ENCODE results near the gene HSF2. TPM values are rescaled to one million over a fixed set of nuclear protein-coding genes. Genes with fewer than 3 reads are reported as not detected.
A peak's percentile ranks its signal among the peaks of the same experiment; 100 is the strongest.
"Not testable (repeated sequence)": the region's sequence is repeated elsewhere in the genome, so short reads cannot be mapped to it uniquely, and the experiment has no call there.

HSF2 gene
- polyA plus RNA-seq, 4 donors, result 28.6 to 35.3 (median 34.7) TPM

GRCh38 chr6:122445274-122445673, 45.8 kb downstream of the HSF2 start:
- no peak for DNase-seq (ENCODE audit: low read depth in 4 of 4, low spot score in 3 of 4)

DNA sequence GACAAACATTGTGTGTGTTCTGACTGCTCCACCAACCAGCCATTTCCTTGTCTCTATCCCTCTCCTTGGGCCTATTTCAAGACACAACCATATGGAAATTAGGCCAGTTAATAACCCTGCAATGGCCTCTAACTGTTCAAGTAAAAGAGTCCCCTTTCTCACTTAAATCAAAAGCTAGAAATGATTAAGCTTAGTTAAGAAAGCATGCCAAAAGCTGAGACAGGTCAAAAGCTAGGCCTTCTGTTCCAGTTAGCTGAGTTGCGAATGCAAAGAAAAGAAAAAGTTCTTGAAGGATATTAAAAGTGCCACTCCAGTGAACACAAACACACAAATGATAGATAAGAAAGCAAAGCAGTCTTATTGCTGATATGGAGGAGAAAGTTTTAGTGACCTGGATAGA, 49.6 kb downstream of the HSF2 start:
- peak in 1 of 4 donors; percentile 23 for DNase-seq (ENCODE audit: low read depth in 4 of 4, low spot score in 3 of 4)

DNA sequence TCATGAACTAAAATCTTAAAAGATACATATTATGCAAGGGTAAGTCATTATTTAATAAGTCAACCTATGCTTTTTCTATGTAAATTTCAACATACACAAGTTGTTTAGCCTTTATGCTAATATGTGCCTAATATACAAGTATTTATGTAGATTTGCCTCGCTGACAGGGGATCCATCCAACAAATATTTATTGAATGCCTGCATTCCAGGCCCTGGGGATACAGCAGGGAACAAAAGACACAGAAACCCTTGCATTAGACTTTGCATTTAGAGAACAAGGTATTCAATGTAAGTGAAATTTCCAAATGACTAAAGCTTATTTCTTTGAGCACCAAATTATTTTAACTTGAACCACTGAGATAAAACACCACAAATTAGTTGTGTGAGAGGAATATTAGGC, 53.1 kb downstream of the HSF2 start:
- DNase-seq (ENCODE audit: low read depth in 4 of 4, low spot score in 3 of 4), result no peak

DNA sequence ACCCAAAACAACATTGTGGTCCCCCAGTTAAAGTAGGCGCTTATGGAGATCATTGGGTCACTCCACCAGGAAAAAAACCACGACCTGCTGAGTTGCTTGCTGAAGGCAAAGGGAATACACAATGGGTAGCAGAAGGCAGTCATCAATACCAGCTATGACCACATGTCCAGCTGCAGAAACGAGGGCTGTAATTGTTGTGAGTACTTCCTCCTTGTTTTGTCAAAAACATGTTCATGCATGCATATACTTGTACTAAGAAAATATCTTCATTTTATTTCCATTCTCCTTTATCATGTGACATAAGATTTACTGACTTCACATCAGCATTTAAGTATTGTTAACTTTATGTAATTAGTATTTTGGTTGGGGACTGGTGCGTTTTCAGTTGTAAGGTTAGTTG, 55.2 kb downstream of the HSF2 start:
- DNase-seq (ENCODE audit: low read depth in 4 of 4, low spot score in 3 of 4), result no peak

- DNase-seq (ENCODE audit: low read depth in 4 of 4, low spot score in 3 of 4), result not testable (repeated sequence)
Measured at GRCh38 chr6:122455116-122455515, 55.7 kb downstream of the HSF2 start.

DNA sequence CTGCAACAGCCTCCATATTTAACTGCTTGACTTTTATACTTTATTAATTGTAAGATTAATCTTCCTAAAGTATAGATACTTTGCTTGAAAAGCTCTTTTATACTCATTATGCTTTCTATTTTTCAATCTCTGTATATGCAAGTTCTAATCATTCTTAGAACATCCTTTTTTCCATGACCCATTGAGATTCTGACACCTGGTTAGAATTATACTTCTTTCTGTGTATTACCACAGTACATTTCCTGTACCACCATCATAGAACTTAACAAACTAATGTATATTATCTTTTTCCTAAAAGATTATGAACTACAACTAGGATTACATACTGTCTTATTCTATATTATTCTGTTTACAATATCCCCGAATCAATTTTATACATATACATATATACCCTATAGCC, 58.6 kb downstream of the HSF2 start:
- no peak for DNase-seq (ENCODE audit: low read depth in 4 of 4, low spot score in 3 of 4)

- DNase-seq (ENCODE audit: low read depth in 4 of 4, low spot score in 3 of 4), result no peak
Measured at GRCh38 chr6:122459240-122459639, 59.8 kb downstream of the HSF2 start.

DNA sequence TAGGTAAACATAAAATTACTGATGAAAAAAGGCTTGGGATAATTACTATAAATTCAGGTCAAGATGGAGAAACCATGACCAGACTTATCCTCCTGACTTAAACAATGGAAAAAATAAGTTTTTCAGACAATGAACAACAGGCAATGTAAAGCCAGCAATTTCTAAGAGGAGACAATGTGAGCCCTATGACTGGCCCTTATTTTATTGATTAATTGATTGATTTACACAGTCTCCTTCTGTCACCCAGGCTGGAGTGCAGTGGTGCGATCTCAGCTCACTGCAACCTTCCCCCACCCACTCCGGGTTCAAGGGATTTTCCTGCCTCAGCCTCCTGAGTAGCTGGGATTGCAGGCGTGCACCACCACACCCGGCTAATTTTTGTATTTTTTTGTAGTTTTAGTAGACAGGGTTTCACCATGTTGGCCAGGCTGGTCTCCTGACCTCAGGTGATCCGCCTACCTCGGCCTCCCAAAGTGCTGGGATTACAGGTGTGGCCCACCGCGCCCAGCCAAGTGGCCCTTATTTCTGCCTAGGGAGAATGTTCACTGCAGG, 60.5 kb downstream of the HSF2 start:
- DNase-seq (ENCODE audit: low read depth in 4 of 4, low spot score in 3 of 4), result not testable (repeated sequence)

- DNase-seq (ENCODE audit: low read depth in 4 of 4, low spot score in 3 of 4), result no peak
Measured at GRCh38 chr6:122461885-122462284, 62.4 kb downstream of the HSF2 start.

DNA sequence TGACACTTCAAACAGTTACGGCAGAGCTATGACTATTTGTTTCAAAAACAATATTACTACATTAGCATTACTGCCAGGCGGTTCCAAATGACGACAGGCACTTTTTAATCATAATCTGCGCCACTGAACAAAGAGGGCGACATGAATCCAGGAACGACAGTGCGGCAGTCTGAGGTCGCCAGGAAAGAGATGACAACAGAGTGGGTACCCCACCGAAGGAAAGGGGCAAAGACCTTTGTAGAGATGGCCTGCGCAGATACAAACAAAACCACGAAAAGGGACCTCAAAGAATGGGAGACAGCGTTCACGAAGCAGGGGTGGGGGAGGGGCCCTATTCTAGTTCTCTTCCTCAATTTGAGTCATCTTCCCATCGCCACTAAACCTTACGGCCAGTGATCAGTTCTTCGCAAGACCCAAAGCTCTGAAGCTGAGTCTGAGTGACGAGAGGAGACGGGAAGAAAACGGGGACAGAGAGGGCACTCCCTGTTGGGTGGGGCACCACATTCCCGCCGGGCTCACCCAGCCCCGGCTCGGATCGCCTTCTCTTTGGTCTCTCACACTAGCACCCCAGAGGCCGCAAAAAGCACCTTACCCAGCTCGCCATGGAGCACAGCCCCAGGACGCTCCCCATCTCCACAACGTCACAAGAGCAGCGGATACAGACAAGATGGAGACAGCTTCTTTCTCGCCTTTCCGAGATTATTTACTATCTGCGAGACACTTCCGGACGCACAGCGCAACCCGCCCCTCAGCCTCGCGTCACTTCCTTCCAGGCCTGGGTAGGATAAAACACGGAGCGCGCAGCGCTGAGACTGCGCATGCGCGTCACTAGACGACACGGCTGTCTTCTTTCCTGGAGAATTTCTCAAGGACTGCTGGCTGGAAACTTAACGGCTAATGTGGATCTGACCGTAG, 71.9 kb downstream of the HSF2 start, which contains the start of gene SERINC1:
TSS of gene SERINC1 (minus strand) at position 701 of the 915 bp plus-strand sequence. CDS start at position 631, 70 bp downstream.
- peak; percentile 94 for DNase-seq (ENCODE audit: low read depth in 4 of 4, low spot score in 3 of 4)

DNA sequence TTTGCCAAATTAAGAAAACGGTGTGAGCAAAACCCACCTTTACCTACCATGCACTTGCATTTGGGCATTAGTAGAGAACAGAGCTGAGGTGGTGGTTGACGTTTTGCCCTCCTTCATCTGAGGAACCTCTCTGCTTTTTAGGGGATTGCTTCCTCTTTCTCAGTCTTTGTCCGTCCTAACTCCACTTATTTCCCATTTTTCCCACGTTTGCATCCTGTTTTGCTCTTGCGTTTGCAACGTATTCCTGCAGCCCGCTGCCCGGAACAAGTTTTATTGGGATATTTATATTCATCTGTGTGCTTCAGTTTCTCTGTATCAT, 72.5 kb downstream of the HSF2 start:
- no peak for DNase-seq (ENCODE audit: low read depth in 4 of 4, low spot score in 3 of 4)

- no peak for DNase-seq (ENCODE audit: low read depth in 4 of 4, low spot score in 3 of 4)
Measured at GRCh38 chr6:122476131-122476530, 76.7 kb downstream of the HSF2 start.

GRCh38 chr6:122482750-122483080, 83.3 kb downstream of the HSF2 start:
- no peak for DNase-seq (ENCODE audit: low read depth in 4 of 4, low spot score in 3 of 4)

Other genes with a start within 250 kb of the HSF2 start
- gene SERINC1, start 72.2 kb downstream of the HSF2 start, polyA plus RNA-seq (ENCODE audit: insufficient read length in 4 of 4), result 100 to 1,000 TPM; 233 to 297 (median 267) TPM
- 1 to 10 TPM; 1.4 to 2.6 (median 1.8) TPM for gene PKIB, start 210.8 kb downstream of the HSF2 start, polyA plus RNA-seq (ENCODE audit: insufficient read length in 4 of 4)

All from right renal pelvis (tissue), 4 donors.